Fibroblast of lung (primary cell): ENCODE results near the gene ZNF579. TPM values are rescaled to one million over a fixed set of nuclear protein-coding genes. Genes with fewer than 3 reads are reported as not detected.

Experiments used
- DNase-seq, 2 donors: peaks; one replicate each; pipeline versions ENCODE4 v3.0.0 to v3.0.0-alpha.2; 2010; ENCODE audit warnings: low read depth in 2 of 2
- H2AFZ ChIP-seq: 2 replicates; pipeline ENCODE4 v1.5.1; 2012; ENCODE audit warnings: low read length, control low read depth, inconsistent platforms
- H3K27ac ChIP-seq: 2 replicates; pipeline ENCODE4 v1.5.1; 2011; ENCODE audit warnings: low read length, control low read depth; ENCODE audit not compliant: insufficient read depth
- H3K27me3 ChIP-seq: 2 replicates; pipeline ENCODE4 v1.5.1; 2011; ENCODE audit warnings: mild to moderate bottlenecking, low read length; ENCODE audit not compliant: control insufficient read depth, insufficient read depth
- H3K36me3 ChIP-seq: 2 replicates; pipeline ENCODE4 v1.5.1; 2011; ENCODE audit warnings: low read length; ENCODE audit not compliant: control insufficient read depth, insufficient read depth
- H3K4me1 ChIP-seq: 2 replicates; pipeline ENCODE4 v1.5.1; 2011; ENCODE audit warnings: low read length; ENCODE audit not compliant: control insufficient read depth, insufficient read depth; ENCODE audit errors: extremely low read depth
- H3K4me2 ChIP-seq: 2 replicates; pipeline ENCODE4 v1.5.1; 2011; ENCODE audit warnings: low read length, control low read depth; ENCODE audit not compliant: insufficient read depth; ENCODE audit errors: extremely low read depth
- H3K4me3 ChIP-seq, 4 experiments: fragments of 200-600 bp in 1 of 4; sonication (generic) in 1 of 4; replicated peaks in 1 of 4; 2 replicates each; pipeline ENCODE4 v1.5.1; 2011 to 2016; ENCODE audit warnings: low read length in 4 of 4, low read depth in 3 of 4, mild to moderate bottlenecking in 3 of 4, control low read depth in 2 of 4, inconsistent platforms in 1 of 4, mixed read lengths in 1 of 4; ENCODE audit not compliant: insufficient read depth in 1 of 4; ENCODE audit errors: control extremely low read depth in 1 of 4
- H3K79me2 ChIP-seq: 2 replicates; pipeline ENCODE4 v1.5.1; 2012; ENCODE audit warnings: mild to moderate bottlenecking, low read length, inconsistent platforms; ENCODE audit not compliant: control insufficient read depth, insufficient read depth
- H3K9ac ChIP-seq: 2 replicates; pipeline ENCODE4 v1.5.1; 2011; ENCODE audit warnings: mild to moderate bottlenecking, low read length, control low read depth; ENCODE audit not compliant: insufficient read depth
- H3K9me3 ChIP-seq: 2 replicates; pipeline ENCODE4 v1.5.1; 2012; ENCODE audit warnings: low read depth, low read length; ENCODE audit not compliant: control insufficient read depth, insufficient read depth
- H4K20me1 ChIP-seq: 2 replicates; pipeline ENCODE4 v1.5.1; 2011; ENCODE audit warnings: low read length; ENCODE audit not compliant: control insufficient read depth, insufficient read depth; ENCODE audit errors: extremely low read depth
- CTCF ChIP-seq, 2 donors: IDR thresholded peaks in 1 of 2; conservative IDR thresholded peaks in 1 of 2; 1 replicate in 1 of 2; 2 replicates in 1 of 2; pipeline ENCODE4 v1.5.1; 2011 to 2012; ENCODE audit warnings: low read length in 2 of 2, control low read depth in 1 of 2, inconsistent platforms in 1 of 2, low read depth in 1 of 2, mild to moderate bottlenecking in 1 of 2
- EZH2 ChIP-seq: IDR thresholded peaks from 2 replicates; pipeline ENCODE4 v1.5.1; 2012; ENCODE audit warnings: low read length, control low read depth, mild to moderate bottlenecking; ENCODE audit errors: missing control alignments
- polyA plus RNA-seq, 2 donors: library from polyadenylated mRNA; depleted of rRNA in 1 of 2; stranded (reverse) in 1 of 2; unstranded in 1 of 2; fragments of >200 nt; gene quantifications; 2 replicates each; pipeline ENCODE4 v1.2.1, GENCODE V29; 2011 to 2012; ENCODE audit warnings: missing spikeins in 1 of 2
- total RNA-seq: library from RNA; depleted of rRNA; stranded (reverse); fragments of >200 nt; gene quantifications from 2 replicates; pipeline ENCODE4 v1.2.1, GENCODE V29; 2014

ZNF579 gene
- total and polyA plus RNA-seq, 2 donors (not counting 1 experiment from before 2014, with no cell fraction given) = 4.2 to 5.4 TPM

DNA sequence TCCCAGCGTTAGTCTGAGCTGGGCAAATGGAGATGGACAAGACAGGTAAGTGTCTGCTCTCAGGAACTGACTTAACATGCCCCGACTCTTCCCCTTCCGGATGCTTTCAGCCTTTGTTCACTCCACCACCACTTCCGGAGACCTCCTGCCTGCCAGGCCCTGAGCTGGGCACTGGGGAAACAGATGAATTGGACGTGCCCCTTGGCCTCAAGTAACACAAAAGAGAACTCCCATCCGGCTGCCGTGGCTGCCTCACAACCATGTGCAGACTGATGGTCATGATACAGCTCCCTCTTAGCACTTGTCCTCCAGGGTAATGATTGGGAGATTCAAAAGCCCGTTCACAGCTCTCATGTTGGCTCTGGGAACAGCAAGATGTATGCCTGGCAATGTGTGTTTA is 36.8 kb upstream of the ZNF579 start:
- no peak for TF ChIP-seq CTCF (conservative IDR thresholded peaks at IDR 0.05 in 1 of 2, IDR thresholded peaks at IDR 0.05 in 1 of 2; ENCODE audit: low read depth in 1 of 2, low read length in 2 of 2)
- no peak for TF ChIP-seq EZH2
- H3K36me3 ChIP-seq = peaks cover 31% of the 10 kb centered on the region
- no peak overlapping the region for H3K27ac ChIP-seq
- H4K20me1 ChIP-seq = no peaks in the 10 kb centered on the region
- H3K79me2 ChIP-seq = peaks cover 2% of the 10 kb centered on the region
- no peak for DNase-seq
- no peak overlapping the region for H3K9ac ChIP-seq
- no peak overlapping the region for H3K4me3 ChIP-seq
- no peaks in the 10 kb centered on the region for H3K27me3 ChIP-seq
- H3K4me1 ChIP-seq = peaks cover 3% of the 10 kb centered on the region
- no peak overlapping the region for H3K4me2 ChIP-seq
- H2AFZ ChIP-seq = no peak overlapping the region
- no peaks in the 10 kb centered on the region for H3K9me3 ChIP-seq

- no peak for DNase-seq
- no peak overlapping the region for H3K4me2 ChIP-seq
- no peaks in the 10 kb centered on the region for H4K20me1 ChIP-seq
- H3K4me1 ChIP-seq = peaks cover 3% of the 10 kb centered on the region
- no peak overlapping the region for H3K27ac ChIP-seq
- no peaks in the 10 kb centered on the region for H3K27me3 ChIP-seq
- H3K9me3 ChIP-seq = no peaks in the 10 kb centered on the region
- H2AFZ ChIP-seq = no peak overlapping the region
- H3K36me3 ChIP-seq = peaks cover 28% of the 10 kb centered on the region
- peaks cover 3% of the 10 kb centered on the region for H3K79me2 ChIP-seq
- no peak overlapping the region for H3K9ac ChIP-seq
- H3K4me3 ChIP-seq = no peak overlapping the region
- TF ChIP-seq CTCF (conservative IDR thresholded peaks at IDR 0.05 in 1 of 2, IDR thresholded peaks at IDR 0.05 in 1 of 2; ENCODE audit: low read depth in 1 of 2, low read length in 2 of 2) = no peak
- TF ChIP-seq EZH2 = no peak
Observed at GRCh38 chr19:55616395-55616875, 35.8 kb upstream of the ZNF579 start.

DNA sequence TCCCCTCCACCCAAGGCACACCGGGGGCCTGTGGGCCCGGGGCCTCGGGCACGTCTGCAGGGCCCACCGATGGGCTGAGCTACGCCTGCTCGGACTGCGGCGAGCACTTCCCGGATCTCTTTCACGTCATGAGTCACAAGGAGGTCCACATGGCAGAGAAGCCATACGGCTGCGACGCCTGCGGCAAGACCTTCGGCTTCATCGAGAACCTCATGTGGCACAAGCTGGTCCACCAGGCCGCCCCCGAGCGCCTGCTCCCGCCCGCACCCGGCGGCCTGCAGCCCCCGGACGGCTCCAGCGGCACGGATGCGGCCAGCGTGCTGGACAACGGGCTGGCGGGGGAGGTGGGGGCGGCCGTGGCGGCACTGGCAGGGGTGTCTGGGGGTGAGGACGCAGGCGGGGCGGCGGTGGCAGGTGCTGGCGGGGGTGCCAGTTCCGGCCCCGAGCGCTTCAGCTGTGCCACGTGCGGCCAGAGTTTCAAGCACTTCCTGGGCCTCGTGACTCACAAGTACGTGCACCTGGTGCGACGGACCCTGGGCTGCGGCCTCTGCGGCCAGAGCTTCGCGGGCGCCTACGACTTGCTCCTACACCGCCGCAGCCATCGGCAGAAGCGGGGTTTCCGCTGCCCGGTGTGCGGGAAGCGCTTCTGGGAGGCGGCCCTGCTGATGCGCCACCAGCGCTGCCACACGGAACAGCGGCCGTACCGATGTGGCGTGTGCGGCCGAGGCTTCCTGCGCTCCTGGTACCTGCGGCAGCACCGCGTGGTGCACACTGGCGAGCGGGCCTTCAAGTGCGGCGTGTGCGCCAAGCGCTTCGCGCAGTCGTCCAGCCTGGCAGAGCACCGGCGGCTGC is 35.1 kb upstream of the ZNF579 start:
- no peak overlapping the region for H3K9ac ChIP-seq
- H3K27me3 ChIP-seq = no peaks in the 10 kb centered on the region
- no peak overlapping the region for H3K4me2 ChIP-seq
- peaks cover 3% of the 10 kb centered on the region for H3K79me2 ChIP-seq
- peaks cover 3% of the 10 kb centered on the region for H3K4me1 ChIP-seq
- TF ChIP-seq CTCF (conservative IDR thresholded peaks at IDR 0.05 in 1 of 2, IDR thresholded peaks at IDR 0.05 in 1 of 2; ENCODE audit: low read depth in 1 of 2, low read length in 2 of 2) (no peak), EZH2 (no peak)
- no peak overlapping the region for H3K4me3 ChIP-seq
- no peaks in the 10 kb centered on the region for H4K20me1 ChIP-seq
- no peaks in the 10 kb centered on the region for H3K9me3 ChIP-seq
- peaks cover 25% of the 10 kb centered on the region for H3K36me3 ChIP-seq
- no peak for DNase-seq
- H3K27ac ChIP-seq = no peak overlapping the region
- H2AFZ ChIP-seq = no peak overlapping the region
